Measurements from ENCODE around the gene MSI2. TPM values are rescaled to one million over a fixed set of nuclear protein-coding genes. Genes with fewer than 3 reads are reported as not detected.

Gene MSI2
- total RNA-seq, 1 donor from 2014 or later, result 67.9 TPM

GRCh38 chr17:57504208-57504607 lies 247.9 kb downstream of the MSI2 start:
- Mint-ChIP-seq H3K4me3 (ENCODE audit: unreplicated experiment) (no peak overlapping the region), H3K27me3 (ENCODE audit: low read depth, unreplicated experiment) (no peaks in the 10 kb centered on the region), H3K36me3 (ENCODE audit: low read depth, unreplicated experiment) (no peaks in the 10 kb centered on the region), H3K4me1 (ENCODE audit: low read depth, unreplicated experiment) (peaks cover 11% of the 10 kb centered on the region), H3K9me3 (ENCODE audit: unreplicated experiment) (no peaks in the 10 kb centered on the region), H3K27ac (ENCODE audit: unreplicated experiment) (no peak overlapping the region)
- no peaks in the 10 kb centered on the region for H3K36me3 ChIP-seq (ENCODE audit: insufficient read depth, low read length)
- no peaks in the 10 kb centered on the region for H3K27me3 ChIP-seq (ENCODE audit: insufficient read depth, low read length)
- FAIRE-seq (no peak), DNase-seq (ENCODE audit: low read depth) (no peak)
- peaks cover 3% of the 10 kb centered on the region for H3K79me2 ChIP-seq (ENCODE audit: insufficient read depth, low read length)
- H4K20me1 ChIP-seq (ENCODE audit: insufficient read depth, low read length), result peaks cover 30% of the 10 kb centered on the region
- no peaks in the 10 kb centered on the region for H3K9me3 ChIP-seq (ENCODE audit: insufficient read depth, low read depth, low read length)
- H3K27ac ChIP-seq (ENCODE audit: low read depth, low read length), result no peak overlapping the region
- H3K9ac ChIP-seq (ENCODE audit: low read length), result no peak overlapping the region
- peaks cover 5% of the 10 kb centered on the region for H3K4me1 ChIP-seq (ENCODE audit: insufficient read depth, low read length)
- no peak overlapping the region for H2AFZ ChIP-seq (ENCODE audit: low read depth, low read length)
- no peak for TF ChIP-seq CTCF (IDR thresholded peaks at IDR 0.05; ENCODE audit: insufficient read depth, low read depth, low read length)
- no peak for TF ChIP-seq EZH2 (IDR thresholded peaks at IDR 0.05; ENCODE audit: insufficient read depth, low read length)
- no peak overlapping the region for H3K4me3 ChIP-seq (ENCODE audit: insufficient read depth, low read depth, low read length)
- H3K4me2 ChIP-seq (ENCODE audit: low read length), result no peak overlapping the region

GRCh38 chr17:57505841-57506773 lies 249.8 kb downstream of the MSI2 start:
- H3K4me3 ChIP-seq (ENCODE audit: insufficient read depth, low read depth, low read length), result no peak overlapping the region
- no peak overlapping the region for H2AFZ ChIP-seq (ENCODE audit: low read depth, low read length)
- no peaks in the 10 kb centered on the region for H3K9me3 ChIP-seq (ENCODE audit: insufficient read depth, low read depth, low read length)
- no peak overlapping the region for H3K9ac ChIP-seq (ENCODE audit: low read length)
- peaks cover 7% of the 10 kb centered on the region for H3K79me2 ChIP-seq (ENCODE audit: insufficient read depth, low read length)
- peaks cover 9% of the 10 kb centered on the region for H3K4me1 Mint-ChIP-seq (ENCODE audit: low read depth, unreplicated experiment)
- H3K27ac ChIP-seq (ENCODE audit: low read depth, low read length), result no peak overlapping the region
- FAIRE-seq (no peak), DNase-seq (ENCODE audit: low read depth) (no peak)
- no peaks in the 10 kb centered on the region for H3K27me3 Mint-ChIP-seq (ENCODE audit: low read depth, unreplicated experiment)
- TF ChIP-seq CTCF (IDR thresholded peaks at IDR 0.05; ENCODE audit: insufficient read depth, low read depth, low read length), result no peak
- no peak for TF ChIP-seq EZH2 (IDR thresholded peaks at IDR 0.05; ENCODE audit: insufficient read depth, low read length)
- H3K4me3 Mint-ChIP-seq (ENCODE audit: unreplicated experiment), result no peak overlapping the region
- H3K9me3 Mint-ChIP-seq (ENCODE audit: unreplicated experiment), result no peaks in the 10 kb centered on the region
- H3K27me3 ChIP-seq (ENCODE audit: insufficient read depth, low read length), result no peaks in the 10 kb centered on the region
- no peak overlapping the region for H3K4me2 ChIP-seq (ENCODE audit: low read length)
- H3K36me3 Mint-ChIP-seq (ENCODE audit: low read depth, unreplicated experiment), result no peaks in the 10 kb centered on the region
- no peak overlapping the region for H3K27ac Mint-ChIP-seq (ENCODE audit: unreplicated experiment)
- H3K36me3 ChIP-seq (ENCODE audit: insufficient read depth, low read length), result no peaks in the 10 kb centered on the region
- peaks cover 5% of the 10 kb centered on the region for H3K4me1 ChIP-seq (ENCODE audit: insufficient read depth, low read length)
- H4K20me1 ChIP-seq (ENCODE audit: insufficient read depth, low read length), result peaks cover 19% of the 10 kb centered on the region

- H4K20me1 ChIP-seq (ENCODE audit: insufficient read depth, low read length), result peaks cover 20% of the 10 kb centered on the region
- no peak for FAIRE-seq
- H3K9me3 ChIP-seq (ENCODE audit: insufficient read depth, low read depth, low read length), result no peaks in the 10 kb centered on the region
- H3K27ac Mint-ChIP-seq (ENCODE audit: unreplicated experiment), result no peak overlapping the region
- TF ChIP-seq EZH2 (IDR thresholded peaks at IDR 0.05; ENCODE audit: insufficient read depth, low read length) (no peak), CTCF (IDR thresholded peaks at IDR 0.05; ENCODE audit: insufficient read depth, low read depth, low read length) (no peak)
- peaks cover 7% of the 10 kb centered on the region for H3K79me2 ChIP-seq (ENCODE audit: insufficient read depth, low read length)
- no peaks in the 10 kb centered on the region for H3K36me3 ChIP-seq (ENCODE audit: insufficient read depth, low read length)
- no peak overlapping the region for H3K27ac ChIP-seq (ENCODE audit: low read depth, low read length)
- H3K36me3 Mint-ChIP-seq (ENCODE audit: low read depth, unreplicated experiment), result no peaks in the 10 kb centered on the region
- H3K9ac ChIP-seq (ENCODE audit: low read length), result no peak overlapping the region
- no peak overlapping the region for H3K4me3 Mint-ChIP-seq (ENCODE audit: unreplicated experiment)
- H3K4me2 ChIP-seq (ENCODE audit: low read length), result no peak overlapping the region
- H3K9me3 Mint-ChIP-seq (ENCODE audit: unreplicated experiment), result no peaks in the 10 kb centered on the region
- no peak overlapping the region for H2AFZ ChIP-seq (ENCODE audit: low read depth, low read length)
- H3K4me3 ChIP-seq (ENCODE audit: insufficient read depth, low read depth, low read length), result no peak overlapping the region
- no peaks in the 10 kb centered on the region for H3K27me3 ChIP-seq (ENCODE audit: insufficient read depth, low read length)
- peaks cover 4% of the 10 kb centered on the region for H3K4me1 Mint-ChIP-seq (ENCODE audit: low read depth, unreplicated experiment)
- H3K4me1 ChIP-seq (ENCODE audit: insufficient read depth, low read length), result peaks cover 5% of the 10 kb centered on the region
- no peak for DNase-seq (ENCODE audit: low read depth)
- no peaks in the 10 kb centered on the region for H3K27me3 Mint-ChIP-seq (ENCODE audit: low read depth, unreplicated experiment)
Observed at GRCh38 chr17:57506774-57507127, 250.4 kb downstream of the MSI2 start.
